ENCODE results near the gene BIN1. TPM values are rescaled to one million over a fixed set of nuclear protein-coding genes. Genes with fewer than 3 reads are reported as not detected.

The BIN1 gene
- total RNA-seq, 1 donor from 2014 or later = 15.7 TPM

- ATAC-seq (ENCODE audit: poor library complexity) (no peak), DNase-seq (no peak)
- intact Hi-C loops (cut with DNase I) = no loop called here
Observed at GRCh38 chr2:127108090-127108523, 1.2 kb upstream of the BIN1 start.

GRCh38 chr2:127107622-127107999, 657 bp upstream of the BIN1 start:
- ATAC-seq (ENCODE audit: poor library complexity) = peak; percentile 2
- intact Hi-C loops (cut with DNase I) = no loop called here
- DNase-seq = no peak

GRCh38 chr2:127106457-127106990, 430 bp downstream of the BIN1 start:
- DNase-seq (no peak), ATAC-seq (ENCODE audit: poor library complexity) (peak; percentile 13)
- intact Hi-C loops (cut with DNase I) = no loop called here

GRCh38 chr2:127105656-127106456, 1.1 kb downstream of the BIN1 start:
- ATAC-seq (ENCODE audit: poor library complexity) (peak; percentile 6), DNase-seq (no peak)
- intact Hi-C loops (cut with DNase I) = no loop called here

- intact Hi-C loops (cut with DNase I) = no loop called here
- ATAC-seq (ENCODE audit: poor library complexity) = no peak
- no peak for DNase-seq
Observed at GRCh38 chr2:127104881-127105655, 1.9 kb downstream of the BIN1 start.

GRCh38 chr2:127104166-127104660, 2.7 kb downstream of the BIN1 start:
- ATAC-seq (ENCODE audit: poor library complexity) = no peak
- intact Hi-C loops (cut with DNase I) = no loop called here

GRCh38 chr2:127103243-127104165, 3.5 kb downstream of the BIN1 start:
- no peak for DNase-seq
- intact Hi-C loops (cut with DNase I) = no loop called here
- no peak for ATAC-seq (ENCODE audit: poor library complexity)

More at GRCh38 chr2:127104166-127104660, 2.7 kb downstream of the BIN1 start:
- DNase-seq = no peak

GRCh38 chr2:127102521-127103242, 4.3 kb downstream of the BIN1 start:
- DNase-seq (no peak), ATAC-seq (ENCODE audit: poor library complexity) (no peak)
- intact Hi-C loops (cut with DNase I) = no loop called here

- DNase-seq (no peak), ATAC-seq (ENCODE audit: poor library complexity) (no peak)
- intact Hi-C loops (cut with DNase I) = no loop called here
Observed at GRCh38 chr2:127101756-127102477, 5.0 kb downstream of the BIN1 start.

- intact Hi-C loops (cut with DNase I) = no loop called here
- ATAC-seq (ENCODE audit: poor library complexity) (no peak), DNase-seq (no peak)
Observed at GRCh38 chr2:127101048-127101611, 5.8 kb downstream of the BIN1 start.

GRCh38 chr2:127100251-127101047, 6.5 kb downstream of the BIN1 start:
- DNase-seq (no peak), ATAC-seq (ENCODE audit: poor library complexity) (no peak)
- intact Hi-C loops (cut with DNase I) = no loop called here

GRCh38 chr2:127098711-127099110, 8.2 kb downstream of the BIN1 start:
- ATAC-seq (ENCODE audit: poor library complexity) (no peak), DNase-seq (peak; percentile 29)
- intact Hi-C loops (cut with DNase I) = no loop called here

- intact Hi-C loops (cut with DNase I) = no loop called here
- DNase-seq = peak; percentile 23
Observed at GRCh38 chr2:127097841-127098651, 8.9 kb downstream of the BIN1 start.

GRCh38 chr2:127097471-127097765, 9.5 kb downstream of the BIN1 start:
- intact Hi-C loops (cut with DNase I) = no loop called here
- ATAC-seq (ENCODE audit: poor library complexity) = no peak

More at GRCh38 chr2:127097841-127098651, 8.9 kb downstream of the BIN1 start:
- no peak for ATAC-seq (ENCODE audit: poor library complexity)

GRCh38 chr2:127096718-127097470, 10.1 kb downstream of the BIN1 start:
- intact Hi-C loops (cut with DNase I) = no loop called here
- peak; percentile 38 for DNase-seq
- no peak for ATAC-seq (ENCODE audit: poor library complexity)

More at GRCh38 chr2:127097471-127097765, 9.5 kb downstream of the BIN1 start:
- DNase-seq = peak; percentile 28

Measured in Right ventricle myocardium superior (tissue), 1 donor.